Liver (tissue), 3 donors: Measurements from ENCODE around the gene TCERG1.

Experiments
- CTCF ChIP-seq: fragments of 150-350 bp; IDR thresholded peaks from 2 replicates; pipeline ENCODE4 v1.5.1; 2017; ENCODE audit warnings: improper control_type of control experiment, low read depth, low read length; ENCODE audit not compliant: missing input control
- EGR1 ChIP-seq, 2 donors: IDR thresholded peaks; 2 replicates each; pipeline ENCODE4 v1.6.1; 2016 to 2018; ENCODE audit warnings: antibody characterized with exemption in 2 of 2, low read depth in 2 of 2
- GABPA ChIP-seq, 2 donors: IDR thresholded peaks in 1 of 2; conservative IDR thresholded peaks in 1 of 2; 2 replicates each; pipeline ENCODE4 v1.6.1; 2016; ENCODE audit warnings: antibody characterized with exemption in 2 of 2, mild to moderate bottlenecking in 1 of 2, moderate library complexity in 1 of 2
- MAX ChIP-seq: IDR thresholded peaks from 2 replicates; pipeline ENCODE4 v1.6.1; 2016; ENCODE audit warnings: antibody characterized with exemption
- REST ChIP-seq: IDR thresholded peaks from 2 replicates; pipeline ENCODE4 v1.6.1; 2016; ENCODE audit warnings: antibody characterized with exemption, mild to moderate bottlenecking
- RXRA ChIP-seq, 2 donors: IDR thresholded peaks; 2 replicates each; pipeline ENCODE4 v1.6.1; 2017 to 2018; ENCODE audit warnings: antibody characterized with exemption in 2 of 2, mild to moderate bottlenecking in 1 of 2
- TAF1 ChIP-seq: conservative IDR thresholded peaks from 2 replicates; pipeline ENCODE4 v1.6.1; 2016; ENCODE audit warnings: antibody characterized with exemption, mild to moderate bottlenecking
- ZBTB33 ChIP-seq: IDR thresholded peaks from 2 replicates; pipeline ENCODE4 v1.6.1; 2016; ENCODE audit warnings: antibody characterized with exemption
- donor health status: healthy.
- donor health status: healthy.

GRCh38 chr5:146553446-146553845 is 106.3 kb downstream of the TCERG1 start:
- TF ChIP-seq CTCF = no peak
- no peak for TF ChIP-seq REST
- no peak for TF ChIP-seq MAX
- TF ChIP-seq EGR1 (IDR thresholded peaks at IDR 0.05; ENCODE audit: low read depth in 2 of 2) = no peak
- TF ChIP-seq GABPA (IDR thresholded peaks at IDR 0.05 in 1 of 2, conservative IDR thresholded peaks at IDR 0.05 in 1 of 2) = no peak
- no peak for TF ChIP-seq TAF1
- no peak for TF ChIP-seq ZBTB33
- no peak for TF ChIP-seq RXRA (IDR thresholded peaks at IDR 0.05)
